GM18867 (cell line): ENCODE data around the gene LRRC42.
A peak's percentile ranks its signal among the peaks of the same experiment; 100 is the strongest.

Experiments
- ATAC-seq: cut with Tn5 transposase; IDR thresholded peaks from one replicate; pipeline ENCODE4 v1.9.1; 2021; ENCODE audit warnings: mild to moderate bottlenecking, moderate library complexity; ENCODE audit not compliant: unreplicated experiment

Gene LRRC42

GRCh38 chr1:53942127-53942957 lies 3.8 kb upstream of the LRRC42 start:
- no peak for ATAC-seq

- ATAC-seq, result no peak
These were observed 3.1 kb upstream of the LRRC42 start for GRCh38 chr1:53943090-53943489.

- ATAC-seq, result no peak
These were observed 2.6 kb upstream of the LRRC42 start for GRCh38 chr1:53943490-53944043.

- ATAC-seq, result no peak
These were observed 1.5 kb upstream of the LRRC42 start for GRCh38 chr1:53944469-53945182.

- no peak for ATAC-seq
These were observed 1.0 kb upstream of the LRRC42 start for GRCh38 chr1:53945183-53945432.

- peak; percentile 69 for ATAC-seq
These were observed 508 bp upstream of the LRRC42 start, which contains the start of gene IFT25 for GRCh38 chr1:53945433-53946251. TSS of gene IFT25 (minus strand) at chr1:53945699. CDS start at chr1:53940082, 5,617 bp downstream.

- ATAC-seq, result no peak
These were observed 1.2 kb downstream of the LRRC42 start for GRCh38 chr1:53947172-53947907.

GRCh38 chr1:53948291-53948690 lies 2.1 kb downstream of the LRRC42 start:
- ATAC-seq, result no peak

GRCh38 chr1:53949023-53949990 lies 3.2 kb downstream of the LRRC42 start:
- no peak for ATAC-seq

- no peak for ATAC-seq
These were observed 5.5 kb downstream of the LRRC42 start for GRCh38 chr1:53951697-53952096.

GRCh38 chr1:53954128-53954527 lies 8.0 kb downstream of the LRRC42 start:
- ATAC-seq, result no peak

- no peak for ATAC-seq
These were observed 10.4 kb downstream of the LRRC42 start for GRCh38 chr1:53956308-53957168.

- no peak for ATAC-seq
These were observed 11.2 kb downstream of the LRRC42 start for GRCh38 chr1:53957194-53957818.

GRCh38 chr1:53959664-53960250 lies 13.6 kb downstream of the LRRC42 start:
- no peak for ATAC-seq

GRCh38 chr1:53962395-53962794 lies 16.2 kb downstream of the LRRC42 start:
- ATAC-seq, result no peak

- ATAC-seq, result no peak
These were observed 17.3 kb downstream of the LRRC42 start for GRCh38 chr1:53963460-53963859.

GRCh38 chr1:53964109-53964508 lies 18.0 kb downstream of the LRRC42 start:
- ATAC-seq, result no peak

GRCh38 chr1:53966794-53967193 lies 20.6 kb downstream of the LRRC42 start:
- no peak for ATAC-seq
